Immature natural killer cell (primary cell): ENCODE data around the gene CERS2. TPM values are rescaled to one million over a fixed set of nuclear protein-coding genes. Genes with fewer than 3 reads are reported as not detected.

Experiments used
- DNase-seq, 3 donors: peaks; one replicate each; pipeline ENCODE4 v3.0.0; 2022; ENCODE audit warnings: mixed read lengths in 1 of 3
- H3K27ac Mint-ChIP-seq, 6 donors: one replicate each; pipeline ENCODE4 v1.8.0; 2020; ENCODE audit warnings: mixed read lengths in 6 of 6, mild to moderate bottlenecking in 5 of 6, inconsistent platforms in 4 of 6, moderate library complexity in 3 of 6
- H3K27me3 Mint-ChIP-seq, 3 donors: one replicate each; pipeline ENCODE4 v1.8.0; 2020 to 2021; ENCODE audit warnings: low read depth in 3 of 3, mild to moderate bottlenecking in 3 of 3, mixed read lengths in 3 of 3, moderate library complexity in 3 of 3, inconsistent platforms in 1 of 3
- H3K36me3 Mint-ChIP-seq, 3 donors: one replicate each; pipeline ENCODE4 v1.8.0; 2020; ENCODE audit warnings: mixed read lengths in 3 of 3, inconsistent platforms in 2 of 3, mild to moderate bottlenecking in 2 of 3
- H3K4me1 Mint-ChIP-seq, 2 donors: one replicate each; pipeline ENCODE4 v1.8.0; 2020; ENCODE audit warnings: inconsistent platforms in 2 of 2, mild to moderate bottlenecking in 2 of 2, mixed read lengths in 2 of 2, moderate library complexity in 1 of 2
- H3K4me3 Mint-ChIP-seq, 5 donors: one replicate each; pipeline ENCODE4 v1.8.0; 2020; ENCODE audit warnings: mild to moderate bottlenecking in 5 of 5, mixed read lengths in 5 of 5, inconsistent platforms in 3 of 5, moderate library complexity in 3 of 5
- H3K9me3 Mint-ChIP-seq, 6 donors: one replicate each; pipeline ENCODE4 v1.8.0; 2020; ENCODE audit warnings: mild to moderate bottlenecking in 6 of 6, mixed read lengths in 6 of 6, inconsistent platforms in 4 of 6, moderate library complexity in 3 of 6
- polyA plus RNA-seq, 3 donors: library from polyadenylated mRNA; unstranded; fragments of 300-500 nt; fragmentation: Illumina TruSeq; gene quantifications; one replicate each; pipeline ENCODE4 v1.2.3, GENCODE V29; 2021

Gene CERS2, protein sequence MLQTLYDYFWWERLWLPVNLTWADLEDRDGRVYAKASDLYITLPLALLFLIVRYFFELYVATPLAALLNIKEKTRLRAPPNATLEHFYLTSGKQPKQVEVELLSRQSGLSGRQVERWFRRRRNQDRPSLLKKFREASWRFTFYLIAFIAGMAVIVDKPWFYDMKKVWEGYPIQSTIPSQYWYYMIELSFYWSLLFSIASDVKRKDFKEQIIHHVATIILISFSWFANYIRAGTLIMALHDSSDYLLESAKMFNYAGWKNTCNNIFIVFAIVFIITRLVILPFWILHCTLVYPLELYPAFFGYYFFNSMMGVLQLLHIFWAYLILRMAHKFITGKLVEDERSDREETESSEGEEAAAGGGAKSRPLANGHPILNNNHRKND
- 100 to 1,000 TPM; 138 to 200 (median 168) TPM for polyA plus RNA-seq

DNA sequence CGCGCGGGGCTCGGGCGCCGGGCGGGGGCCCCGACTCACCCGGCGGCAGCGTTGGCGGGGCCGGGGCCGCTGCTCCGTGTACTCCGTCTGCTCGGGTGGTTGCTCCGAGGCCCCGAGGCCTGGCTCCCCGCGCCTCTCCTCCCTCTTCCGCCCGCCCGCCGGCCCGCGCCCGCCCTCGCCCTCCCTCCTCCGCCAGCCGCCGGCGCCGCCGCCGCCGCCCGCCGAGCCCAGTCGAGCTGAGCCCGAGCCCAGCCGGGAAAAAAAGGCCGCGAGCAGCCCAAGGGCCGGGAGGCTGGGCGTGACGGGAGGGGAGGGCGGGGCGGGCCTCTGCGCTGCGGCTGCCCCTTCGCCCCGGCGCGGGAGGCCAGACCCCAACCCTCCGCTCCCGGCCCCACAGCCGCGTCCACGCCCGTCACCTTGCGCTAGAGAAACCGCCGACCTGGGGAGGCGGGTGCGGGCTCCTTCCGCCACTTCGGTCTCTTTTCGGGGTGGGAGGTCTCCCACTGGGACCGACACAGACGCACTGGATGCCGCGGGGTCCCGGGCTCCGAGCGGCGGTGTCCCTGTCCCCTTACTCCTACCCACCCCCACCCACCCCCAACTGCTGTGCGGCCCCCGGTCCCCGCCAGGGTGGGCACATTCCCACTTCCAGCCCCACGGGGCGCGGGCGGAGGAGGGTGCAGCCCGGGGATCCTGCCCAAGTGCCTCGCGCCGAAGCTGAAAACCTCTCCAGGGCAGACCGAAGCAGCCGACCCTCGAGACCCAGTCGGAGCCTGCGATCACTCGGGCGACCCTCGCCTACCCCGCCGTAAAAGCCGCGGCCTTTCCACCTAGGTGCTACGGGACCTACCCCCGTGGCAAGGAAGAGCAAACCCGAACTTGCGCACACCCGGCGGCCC is at the start of gene CERS2:
CERS2 (minus strand) TSS at position 256 of the 899 bp plus-strand sequence. CDS start 5,745 bp downstream, outside the sequence.
- peak within 1 kb of the TSS; percentile 82 to 88 (median 85) for H3K4me3 Mint-ChIP-seq
- peak; percentile 78 to 80 (median 78) for DNase-seq
- no peaks in the 10 kb centered on the region for H3K36me3 Mint-ChIP-seq
- peak within 1 kb of the TSS; percentile 72 to 91 (median 86) for H3K27ac Mint-ChIP-seq
- no peaks in the 10 kb centered on the region for H3K9me3 Mint-ChIP-seq
- peaks cover 69 to 83% of the 10 kb centered on the region in 2 donors for H3K4me1 Mint-ChIP-seq
- H3K27me3 Mint-ChIP-seq, result peaks cover 0 to 11% (median 2%) of the 10 kb centered on the region in 3 donors

- Mint-ChIP-seq H3K9me3 (no peaks in the 10 kb centered on the region), H3K27me3 (peaks cover 0 to 4% (median 2%) of the 10 kb centered on the region in 3 donors), H3K36me3 (peaks cover 8 to 14% (median 9%) of the 10 kb centered on the region in 3 donors), H3K4me1 (peaks cover 30 to 37% of the 10 kb centered on the region in 2 donors), H3K27ac (no peak overlapping the region), H3K4me3 (no peak overlapping the region)
- DNase-seq, result no peak
Observed at GRCh38 chr1:151013518-151013917, 38.9 kb upstream of the CERS2 start.

GRCh38 chr1:151012684-151013471 is 38.2 kb upstream of the CERS2 start:
- H3K4me3 Mint-ChIP-seq, result no peak overlapping the region

DNA sequence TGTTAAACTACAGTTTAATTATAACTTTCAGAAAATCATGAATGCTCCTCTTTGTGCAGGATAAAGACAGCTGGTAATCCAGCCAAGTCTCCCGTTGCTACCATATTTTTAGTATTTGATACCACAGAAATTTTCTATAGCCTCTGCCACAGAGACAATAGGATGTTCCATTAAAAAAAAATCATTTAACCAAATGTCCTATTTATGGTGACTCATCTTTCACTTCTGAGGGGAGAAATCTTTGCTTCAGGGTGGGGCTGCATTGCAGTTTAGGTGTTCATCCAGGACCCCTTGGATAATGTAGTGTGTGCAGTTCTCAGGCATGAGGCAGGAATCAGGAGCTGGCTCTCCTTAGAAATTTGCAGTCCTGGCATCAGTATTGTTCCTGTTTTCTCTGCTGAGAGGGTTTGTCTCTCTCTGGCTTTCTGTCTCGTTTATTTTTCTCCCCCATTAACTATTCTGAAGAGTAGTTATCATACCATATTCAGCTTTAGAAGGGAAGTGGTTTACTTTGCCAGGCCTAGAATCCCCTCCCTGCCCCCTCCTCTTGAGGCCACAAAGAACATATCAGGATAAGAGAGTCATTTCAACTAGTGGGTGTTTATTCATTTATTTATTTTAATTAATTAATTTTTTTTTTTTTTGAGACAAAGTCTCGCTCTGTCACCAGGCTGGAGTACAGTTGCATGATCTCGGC is 36.7 kb upstream of the CERS2 start:
- Mint-ChIP-seq H3K27me3 (peaks cover 8 to 10% (median 10%) of the 10 kb centered on the region in 3 donors), H3K4me1 (peaks cover 52 to 59% of the 10 kb centered on the region in 2 donors)

More at GRCh38 chr1:151012684-151013471, 38.2 kb upstream of the CERS2 start:
- peaks cover 5 to 8% (median 5%) of the 10 kb centered on the region in 3 donors for H3K27me3 Mint-ChIP-seq
- peaks cover 4 to 8% (median 5%) of the 10 kb centered on the region in 3 donors for H3K36me3 Mint-ChIP-seq
- no peaks in the 10 kb centered on the region for H3K9me3 Mint-ChIP-seq
- no peak for DNase-seq
- H3K4me1 Mint-ChIP-seq, result peaks cover 36 to 43% of the 10 kb centered on the region in 2 donors
- peak overlapping the region in 2 of 6 donors; percentile 40 to 44 for H3K27ac Mint-ChIP-seq

DNA sequence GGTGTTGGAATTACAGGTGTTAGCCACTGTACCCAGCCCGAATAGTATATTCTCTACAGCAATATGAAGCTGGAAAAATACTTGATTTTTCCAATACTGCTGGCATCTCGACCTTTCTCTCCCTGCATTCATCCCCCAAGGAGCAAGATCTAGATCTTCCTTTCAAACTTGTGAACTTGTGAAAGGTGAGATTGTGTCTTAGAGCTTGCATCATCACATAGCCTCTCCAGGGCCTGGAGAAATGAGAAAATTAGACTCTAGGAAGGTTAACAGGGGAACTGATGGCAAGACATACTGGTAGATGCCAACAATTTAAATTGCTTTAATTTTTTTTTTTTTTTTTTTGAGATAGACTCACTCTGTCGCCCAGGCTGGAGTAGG is 35.7 kb upstream of the CERS2 start:
- peaks cover 4 to 8% (median 5%) of the 10 kb centered on the region in 3 donors for H3K36me3 Mint-ChIP-seq
- peaks cover 12 to 14% (median 13%) of the 10 kb centered on the region in 3 donors for H3K27me3 Mint-ChIP-seq
- H3K9me3 Mint-ChIP-seq, result no peaks in the 10 kb centered on the region
- peaks cover 62 to 68% of the 10 kb centered on the region in 2 donors for H3K4me1 Mint-ChIP-seq
- DNase-seq, result no peak
- peak overlapping the region in 3 of 6 donors; percentile 77 to 98 (median 95) for H3K27ac Mint-ChIP-seq
- H3K4me3 Mint-ChIP-seq, result peak overlapping the region in 3 of 5 donors; percentile 33 to 95 (median 94)

More for the DNA sequence above, 36.7 kb upstream of the CERS2 start:
- no peak for DNase-seq
- H3K9me3 Mint-ChIP-seq, result no peaks in the 10 kb centered on the region
- H3K36me3 Mint-ChIP-seq, result peaks cover 4 to 8% (median 5%) of the 10 kb centered on the region in 3 donors
- H3K4me3 Mint-ChIP-seq, result peak overlapping the region in 4 of 5 donors; percentile 10 to 53 (median 37)
- peak overlapping the region; percentile 39 to 87 (median 68) for H3K27ac Mint-ChIP-seq

DNA sequence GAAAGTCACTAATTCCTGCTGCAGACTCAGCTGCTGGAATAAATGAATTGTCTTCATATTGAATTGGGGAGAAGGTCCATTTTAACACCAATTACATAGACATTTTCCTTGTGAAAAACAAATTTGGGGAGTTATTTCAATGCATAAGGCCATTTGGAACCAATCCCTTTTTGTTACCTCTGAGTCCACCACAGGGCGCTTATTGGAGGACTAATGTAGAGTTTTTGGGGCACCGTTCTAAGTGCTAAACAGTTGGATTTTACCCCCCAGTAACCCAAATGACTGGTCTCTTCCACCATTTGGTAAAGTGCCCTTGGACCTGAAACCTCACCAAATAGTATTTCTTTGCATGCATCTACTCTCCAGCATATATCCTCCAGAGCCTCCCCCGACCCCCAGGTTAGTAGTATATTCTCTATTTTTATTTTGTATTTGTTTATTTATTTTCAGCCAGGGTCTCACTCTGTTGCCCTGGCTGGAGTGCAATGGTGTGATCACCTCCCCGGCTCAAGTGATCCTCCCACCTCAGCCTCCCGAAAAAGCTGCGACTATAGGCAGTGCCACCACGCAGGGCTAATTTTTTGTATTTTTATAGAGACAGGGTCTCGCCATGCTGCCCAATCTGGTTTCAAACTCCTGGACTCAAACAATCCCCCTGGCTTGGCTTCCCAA is 35.2 kb upstream of the CERS2 start:
- Mint-ChIP-seq H3K27ac (peak overlapping the region; percentile 95 to 100 (median 98)), H3K4me3 (peak overlapping the region; percentile 94 to 96 (median 95))
- no peak for DNase-seq

GRCh38 chr1:151009206-151009587 is 34.6 kb upstream of the CERS2 start:
- Mint-ChIP-seq H3K36me3 (peaks cover 4 to 8% (median 5%) of the 10 kb centered on the region in 3 donors), H3K27me3 (peaks cover 11 to 14% (median 12%) of the 10 kb centered on the region in 3 donors), H3K4me3 (peak overlapping the region; percentile 94 to 96 (median 95)), H3K27ac (peak overlapping the region; percentile 95 to 100 (median 98)), H3K9me3 (no peaks in the 10 kb centered on the region), H3K4me1 (peaks cover 64 to 76% of the 10 kb centered on the region in 2 donors)
- DNase-seq, result no peak

More for the DNA sequence above, 35.2 kb upstream of the CERS2 start:
- Mint-ChIP-seq H3K9me3 (no peaks in the 10 kb centered on the region), H3K36me3 (peaks cover 4 to 8% (median 5%) of the 10 kb centered on the region in 3 donors), H3K4me1 (peaks cover 62 to 74% of the 10 kb centered on the region in 2 donors), H3K27me3 (peaks cover 12 to 14% (median 13%) of the 10 kb centered on the region in 3 donors)

GRCh38 chr1:151008244-151009205 is 33.9 kb upstream of the CERS2 start, which contains the start of gene PRUNE1:
PRUNE1 (plus strand) TSS chr1:151008449; CDS start chr1:151008633, 184 bp downstream.
- peaks cover 65 to 77% of the 10 kb centered on the region in 2 donors for H3K4me1 Mint-ChIP-seq
- DNase-seq, result peak; percentile 95 to 96 (median 95)
- H3K36me3 Mint-ChIP-seq, result peaks cover 4 to 7% (median 5%) of the 10 kb centered on the region in 3 donors
- peaks cover 11 to 14% (median 12%) of the 10 kb centered on the region in 3 donors for H3K27me3 Mint-ChIP-seq
- H3K27ac Mint-ChIP-seq, result peak within 1 kb of the TSS; percentile 95 to 100 (median 98)
- peak within 1 kb of the TSS; percentile 94 to 96 (median 95) for H3K4me3 Mint-ChIP-seq
- no peaks in the 10 kb centered on the region for H3K9me3 Mint-ChIP-seq

- H3K27me3 Mint-ChIP-seq, result peaks cover 11 to 14% (median 12%) of the 10 kb centered on the region in 3 donors
- H3K4me3 Mint-ChIP-seq, result peak overlapping the region; percentile 94 to 96 (median 95)
- H3K9me3 Mint-ChIP-seq, result no peaks in the 10 kb centered on the region
- DNase-seq, result no peak
- H3K4me1 Mint-ChIP-seq, result peaks cover 70 to 84% of the 10 kb centered on the region in 2 donors
- H3K27ac Mint-ChIP-seq, result peak overlapping the region; percentile 95 to 100 (median 98)
- H3K36me3 Mint-ChIP-seq, result peaks cover 4 to 5% (median 4%) of the 10 kb centered on the region in 3 donors
Observed at GRCh38 chr1:151007853-151008243, 33.2 kb upstream of the CERS2 start.

DNA sequence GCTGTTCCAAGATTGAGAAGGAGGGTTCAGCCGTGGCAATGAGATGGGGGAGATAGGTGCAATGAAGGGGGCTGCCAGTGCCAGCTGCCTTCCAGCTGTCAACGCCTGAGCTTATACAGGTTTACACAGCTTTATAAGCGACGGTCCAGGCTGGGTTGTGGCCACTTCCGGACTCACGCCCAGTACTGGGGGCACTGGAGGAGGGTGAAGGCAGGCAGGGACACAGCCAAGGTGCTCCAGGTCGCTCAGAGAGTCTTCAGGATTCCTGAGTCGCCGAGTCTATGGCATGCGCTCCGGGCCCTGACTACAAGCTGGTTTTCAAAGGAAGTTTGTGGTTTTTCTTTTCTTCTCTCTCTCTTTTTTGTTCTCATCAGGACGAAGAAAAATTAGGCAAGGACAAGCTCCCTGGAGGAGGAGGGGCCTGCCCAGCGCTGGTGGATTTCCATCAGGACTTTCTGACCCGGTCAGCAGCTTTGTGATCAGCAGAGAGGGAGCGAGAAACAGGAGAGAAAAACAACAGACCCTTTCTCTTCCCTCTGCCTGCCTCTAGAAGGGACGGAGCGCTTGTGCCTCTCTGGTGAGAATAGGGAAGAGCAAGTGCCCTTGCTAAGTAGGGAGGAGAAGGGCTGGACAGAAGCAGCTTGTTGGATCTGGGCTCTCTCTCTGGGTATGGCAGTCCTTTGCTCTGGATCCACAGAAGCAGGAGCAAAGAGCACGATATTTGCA is 31.9 kb upstream of the CERS2 start, which contains the start of gene MINDY1:
MINDY1 (minus strand) TSS at position 576 of the 726 bp plus-strand sequence. CDS start 4,285 bp downstream, outside the sequence.
- DNase-seq, result peak; percentile 35 to 43 (median 39)
- Mint-ChIP-seq H3K4me1 (peaks cover 68 to 76% of the 10 kb centered on the region in 2 donors), H3K9me3 (no peaks in the 10 kb centered on the region), H3K27me3 (peaks cover 11 to 12% (median 12%) of the 10 kb centered on the region in 3 donors), H3K36me3 (peaks cover 0 to 10% (median 4%) of the 10 kb centered on the region in 3 donors), H3K27ac (peak within 1 kb of the TSS; percentile 95 to 100 (median 98)), H3K4me3 (peak within 1 kb of the TSS; percentile 94 to 96 (median 95))
